CD14-positive monocyte (primary cell): Measurements from ENCODE around the gene CDKN2B-AS1. TPM values are rescaled to one million over a fixed set of nuclear protein-coding genes. Genes with fewer than 3 reads are reported as not detected.

Source experiments
- DNase-seq, 3 donors: peaks; one replicate each; pipeline ENCODE4 v3.0.0-alpha.2; 2011 to 2022
- H2AFZ ChIP-seq: 2 replicates; pipeline ENCODE4 v1.6.0; 2012; ENCODE audit warnings: mild to moderate bottlenecking, low read depth, low read length, inconsistent platforms; ENCODE audit not compliant: insufficient read depth, poor library complexity, severe bottlenecking
- H3K27ac ChIP-seq, 2 donors: 1 replicate in 1 of 2; 2 replicates in 1 of 2; pipeline ENCODE4 v1.5.1; 2012 to 2013; ENCODE audit warnings: low read length in 2 of 2, control low read depth in 1 of 2, inconsistent platforms in 1 of 2, low read depth in 1 of 2, mild to moderate bottlenecking in 1 of 2
- H3K27me3 ChIP-seq, 2 donors: one replicate each; pipeline versions ENCODE4 v1.6.0 to v1.6.1; 2011 to 2013; ENCODE audit warnings: low read length in 2 of 2; ENCODE audit not compliant: control insufficient read depth in 2 of 2, insufficient read depth in 2 of 2
- H3K36me3 ChIP-seq, 2 donors: replicated peaks in 1 of 2; 1 replicate in 1 of 2; 2 replicates in 1 of 2; pipeline versions ENCODE4 v1.5.1 to v1.6.1; 2012 to 2013; ENCODE audit warnings: low read length in 2 of 2, control low read depth in 1 of 2, inconsistent platforms in 1 of 2, mild to moderate bottlenecking in 1 of 2; ENCODE audit not compliant: insufficient read depth in 2 of 2, control insufficient read depth in 1 of 2
- H3K4me1 ChIP-seq, 2 donors: 1 replicate in 1 of 2; 2 replicates in 1 of 2; pipeline versions ENCODE4 v1.5.1 to v1.6.1; 2012 to 2013; ENCODE audit warnings: low read length in 2 of 2, control low read depth in 1 of 2, inconsistent platforms in 1 of 2, mild to moderate bottlenecking in 1 of 2, moderate library complexity in 1 of 2; ENCODE audit not compliant: insufficient read depth in 2 of 2, control insufficient read depth in 1 of 2
- H3K4me2 ChIP-seq: replicated peaks from 2 replicates; pipeline ENCODE3; 2012; ENCODE audit warnings: low read length, moderate library complexity, mild to moderate bottlenecking; ENCODE audit not compliant: poor library complexity, severe bottlenecking; ENCODE audit errors: extremely low read depth
- H3K4me3 ChIP-seq, 3 experiments: fragments of 200-600 bp in 1 of 3; sonication (generic) in 1 of 3; replicated peaks in 1 of 3; 1 replicate in 2 of 3; 2 replicates in 1 of 3; pipeline ENCODE4 v1.5.1; 2011 to 2013; ENCODE audit warnings: low read length in 3 of 3, mild to moderate bottlenecking in 3 of 3, control low read depth in 2 of 3, low read depth in 2 of 3, inconsistent platforms in 1 of 3, moderate library complexity in 1 of 3
- H3K79me2 ChIP-seq: 2 replicates; pipeline ENCODE4 v1.6.0; 2012; ENCODE audit warnings: mild to moderate bottlenecking, control low read depth, inconsistent platforms, low read length, moderate library complexity; ENCODE audit not compliant: insufficient read depth
- H3K9ac ChIP-seq: 2 replicates; pipeline ENCODE4 v1.6.0; 2017; ENCODE audit warnings: low read length, mild to moderate bottlenecking; ENCODE audit not compliant: insufficient read depth, poor library complexity, severe bottlenecking
- H3K9me3 ChIP-seq, 2 donors: replicated peaks in 1 of 2; 1 replicate in 1 of 2; 2 replicates in 1 of 2; pipeline versions ENCODE4 v1.5.1 to v1.6.1; 2012 to 2013; ENCODE audit warnings: low read length in 2 of 2, control low read depth in 1 of 2; ENCODE audit not compliant: control insufficient read depth in 1 of 2, insufficient read depth in 1 of 2
- H4K20me1 ChIP-seq: 2 replicates; pipeline ENCODE4 v1.6.0; 2012; ENCODE audit warnings: mild to moderate bottlenecking, low read length, control low read depth, moderate library complexity; ENCODE audit not compliant: insufficient read depth
- H3K27ac Mint-ChIP-seq, 7 donors: one replicate each; pipeline ENCODE4 v1.8.0; 2020; ENCODE audit warnings: mild to moderate bottlenecking in 7 of 7, mixed read lengths in 7 of 7, moderate library complexity in 6 of 7, inconsistent platforms in 2 of 7
- H3K27me3 Mint-ChIP-seq, 3 donors: one replicate each; pipeline ENCODE4 v1.8.0; 2021 to 2022; ENCODE audit warnings: low read depth in 3 of 3, mild to moderate bottlenecking in 3 of 3, mixed read lengths in 3 of 3, moderate library complexity in 3 of 3, inconsistent platforms in 1 of 3
- H3K36me3 Mint-ChIP-seq, 2 donors: one replicate each; pipeline ENCODE4 v1.8.0; 2020; ENCODE audit warnings: mixed read lengths in 2 of 2, inconsistent platforms in 1 of 2, mild to moderate bottlenecking in 1 of 2
- H3K4me1 Mint-ChIP-seq: one replicate; pipeline ENCODE4 v1.8.0; 2020; ENCODE audit warnings: mild to moderate bottlenecking, mixed read lengths
- H3K4me3 Mint-ChIP-seq, 2 donors: one replicate each; pipeline ENCODE4 v1.8.0; 2020; ENCODE audit warnings: mild to moderate bottlenecking in 2 of 2, mixed read lengths in 2 of 2, moderate library complexity in 1 of 2
- H3K9me3 Mint-ChIP-seq, 7 donors: one replicate each; pipeline ENCODE4 v1.8.0; 2020 to 2022; ENCODE audit warnings: mixed read lengths in 7 of 7, mild to moderate bottlenecking in 6 of 7, moderate library complexity in 6 of 7, inconsistent platforms in 2 of 7
- WGBS: methylation state at CpG from one replicate; pipeline ENCODE4 v1.1.5; 2013; ENCODE audit warnings: missing lambda C conversion rate; ENCODE audit not compliant: insufficient coverage; 5-methylcytosine and 5-hydroxymethylcytosine counted together
- intact Hi-C, 2 donors: fragments of 100-400 bp; cut with micrococcal nuclease; formaldehyde crosslinking; loops; one replicate each; pipeline versions ENCODE4 v1.15.0 to v1.15.1; 2023
- polyA plus RNA-seq, 3 donors: library from polyadenylated mRNA; depleted of rRNA in 1 of 3; unstranded in 2 of 3; stranded (reverse) in 1 of 3; fragments of 300-500 nt in 2 of 3; fragments of >200 nt in 1 of 3; fragmentation: Illumina TruSeq in 2 of 3; gene quantifications; 1 replicate in 2 of 3; 2 replicates in 1 of 3; pipeline ENCODE4 v1.2.3, GENCODE V29; 2012 to 2021
- TF ChIP-seq, protein P1 (sequence below): fragments of 200-600 bp; IDR thresholded peaks from one replicate; pipeline ENCODE4 v1.8.0; 2022; ENCODE audit warnings: antibody characterized with exemption, mild to moderate bottlenecking

The CDKN2B-AS1 gene
- polyA plus RNA-seq, 3 donors: 0.35 to 0.55 (median 0.50) TPM

DNA sequence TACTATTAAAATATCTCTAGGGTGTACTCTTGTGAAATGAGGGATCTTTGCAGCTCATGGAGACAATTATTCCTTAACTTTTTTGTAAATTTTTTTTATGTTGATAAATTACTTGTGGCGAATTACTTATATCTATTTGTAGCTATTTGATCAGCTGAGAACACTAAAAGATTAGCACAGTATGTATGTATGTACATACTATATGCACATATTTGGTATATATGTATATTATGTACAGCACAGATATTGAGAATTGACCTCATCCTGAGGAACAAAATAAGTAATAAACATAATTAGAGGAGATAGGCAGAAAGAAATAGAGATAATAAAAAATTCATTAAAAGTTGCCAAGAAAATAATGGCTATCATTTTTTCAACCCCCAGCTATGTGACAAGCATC, 12.2 kb upstream of the CDKN2B-AS1 start:
- no peaks in the 10 kb centered on the region for H3K36me3 Mint-ChIP-seq
- Histone ChIP-seq H3K36me3 (no peaks in the 10 kb centered on the region), H3K9me3 (no peaks in the 10 kb centered on the region), H3K27ac (no peak overlapping the region), H4K20me1 (no peaks in the 10 kb centered on the region), H3K79me2 (no peaks in the 10 kb centered on the region), H3K4me3 (peak overlapping the region in 1 of 3 experiments; percentile 35), H3K4me1 (peaks cover 17 to 38% of the 10 kb centered on the region in 2 donors), H3K9ac (no peak overlapping the region), H2AFZ (no peak overlapping the region), H3K27me3 (peaks cover 50 to 70% of the 10 kb centered on the region in 2 donors), H3K4me2 (no peak overlapping the region)
- no peak overlapping the region for H3K4me3 Mint-ChIP-seq
- H3K9me3 Mint-ChIP-seq: peaks cover 4 to 12% (median 6%) of the 10 kb centered on the region in 7 donors
- no CpG with 5 or more reads among the region's 1 CpG for WGBS
- TF ChIP-seq, protein P1, sequence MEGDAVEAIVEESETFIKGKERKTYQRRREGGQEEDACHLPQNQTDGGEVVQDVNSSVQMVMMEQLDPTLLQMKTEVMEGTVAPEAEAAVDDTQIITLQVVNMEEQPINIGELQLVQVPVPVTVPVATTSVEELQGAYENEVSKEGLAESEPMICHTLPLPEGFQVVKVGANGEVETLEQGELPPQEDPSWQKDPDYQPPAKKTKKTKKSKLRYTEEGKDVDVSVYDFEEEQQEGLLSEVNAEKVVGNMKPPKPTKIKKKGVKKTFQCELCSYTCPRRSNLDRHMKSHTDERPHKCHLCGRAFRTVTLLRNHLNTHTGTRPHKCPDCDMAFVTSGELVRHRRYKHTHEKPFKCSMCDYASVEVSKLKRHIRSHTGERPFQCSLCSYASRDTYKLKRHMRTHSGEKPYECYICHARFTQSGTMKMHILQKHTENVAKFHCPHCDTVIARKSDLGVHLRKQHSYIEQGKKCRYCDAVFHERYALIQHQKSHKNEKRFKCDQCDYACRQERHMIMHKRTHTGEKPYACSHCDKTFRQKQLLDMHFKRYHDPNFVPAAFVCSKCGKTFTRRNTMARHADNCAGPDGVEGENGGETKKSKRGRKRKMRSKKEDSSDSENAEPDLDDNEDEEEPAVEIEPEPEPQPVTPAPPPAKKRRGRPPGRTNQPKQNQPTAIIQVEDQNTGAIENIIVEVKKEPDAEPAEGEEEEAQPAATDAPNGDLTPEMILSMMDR: no peak
- H3K4me1 Mint-ChIP-seq: peaks cover 35% of the 10 kb centered on the region
- intact Hi-C loops: no loop called here
- DNase-seq: no peak
- H3K27ac Mint-ChIP-seq: peak overlapping the region in 1 of 7 donors; percentile 79
- peaks cover 30 to 42% (median 41%) of the 10 kb centered on the region in 3 donors for H3K27me3 Mint-ChIP-seq

DNA sequence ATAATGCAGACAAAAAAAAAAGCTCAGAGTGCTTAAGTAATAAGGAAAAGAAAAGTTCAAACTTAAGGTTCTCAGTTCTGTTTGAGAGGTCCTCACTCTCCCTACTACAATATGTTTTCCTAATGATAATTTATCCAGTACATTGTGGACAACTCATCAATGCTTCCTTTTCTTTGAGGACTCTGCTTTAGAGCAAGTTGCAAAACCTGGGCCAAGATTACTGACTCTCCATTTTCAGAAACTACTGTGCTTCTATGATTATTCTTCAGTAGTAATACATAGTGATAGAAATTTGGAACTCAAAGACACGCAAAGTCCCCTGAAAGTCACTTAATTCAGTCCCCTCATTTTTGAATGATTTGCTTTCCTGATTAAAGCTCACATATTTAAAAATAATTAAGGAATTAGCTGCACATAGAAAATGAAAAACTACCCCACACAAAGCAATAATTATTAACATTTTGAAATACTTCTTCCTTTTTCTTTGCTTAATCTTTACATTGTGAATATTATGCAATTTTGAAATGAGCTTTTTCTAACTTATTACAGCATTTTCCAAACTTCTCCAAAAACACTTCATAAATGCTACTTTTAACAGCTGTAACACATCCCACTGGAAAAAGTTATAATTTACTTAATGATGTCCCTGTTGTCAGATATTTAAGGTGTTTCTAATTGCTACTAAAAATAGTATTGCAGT, 11.6 kb upstream of the CDKN2B-AS1 start:
- peaks cover 17 to 42% of the 10 kb centered on the region in 2 donors for H3K4me1 ChIP-seq
- no peak for DNase-seq
- TF ChIP-seq, protein P1: no peak
- H3K27me3 Mint-ChIP-seq: peaks cover 29 to 42% (median 41%) of the 10 kb centered on the region in 3 donors
- no CpG with 5 or more reads among the region's 1 CpG for WGBS
- H3K27ac Mint-ChIP-seq: peak overlapping the region; percentile 6 to 92 (median 80)
- H3K4me3 Mint-ChIP-seq: peak overlapping the region in 1 of 2 donors; percentile 64
- H3K9me3 Mint-ChIP-seq: peaks cover 2 to 12% (median 6%) of the 10 kb centered on the region in 7 donors
- peaks cover 2 to 3% of the 10 kb centered on the region in 2 donors for H3K36me3 Mint-ChIP-seq
- no peaks in the 10 kb centered on the region for H3K36me3 ChIP-seq
- H3K4me2 ChIP-seq: peak overlapping the region; percentile 49
- H4K20me1 ChIP-seq: no peaks in the 10 kb centered on the region
- peak overlapping the region in 1 of 2 donors; percentile 68 for H3K27ac ChIP-seq
- H3K9me3 ChIP-seq: no peaks in the 10 kb centered on the region
- intact Hi-C loops: no loop called here
- H3K27me3 ChIP-seq: peaks cover 49 to 70% of the 10 kb centered on the region in 2 donors
- H3K79me2 ChIP-seq: no peaks in the 10 kb centered on the region
- H3K9ac ChIP-seq: no peak overlapping the region
- H3K4me1 Mint-ChIP-seq: peaks cover 38% of the 10 kb centered on the region
- H3K4me3 ChIP-seq: peak overlapping the region in 1 of 3 experiments; percentile 35
- no peak overlapping the region for H2AFZ ChIP-seq
